ENCODE data around the gene DYNC2H1.

- TF ChIP-seq, protein P1, sequence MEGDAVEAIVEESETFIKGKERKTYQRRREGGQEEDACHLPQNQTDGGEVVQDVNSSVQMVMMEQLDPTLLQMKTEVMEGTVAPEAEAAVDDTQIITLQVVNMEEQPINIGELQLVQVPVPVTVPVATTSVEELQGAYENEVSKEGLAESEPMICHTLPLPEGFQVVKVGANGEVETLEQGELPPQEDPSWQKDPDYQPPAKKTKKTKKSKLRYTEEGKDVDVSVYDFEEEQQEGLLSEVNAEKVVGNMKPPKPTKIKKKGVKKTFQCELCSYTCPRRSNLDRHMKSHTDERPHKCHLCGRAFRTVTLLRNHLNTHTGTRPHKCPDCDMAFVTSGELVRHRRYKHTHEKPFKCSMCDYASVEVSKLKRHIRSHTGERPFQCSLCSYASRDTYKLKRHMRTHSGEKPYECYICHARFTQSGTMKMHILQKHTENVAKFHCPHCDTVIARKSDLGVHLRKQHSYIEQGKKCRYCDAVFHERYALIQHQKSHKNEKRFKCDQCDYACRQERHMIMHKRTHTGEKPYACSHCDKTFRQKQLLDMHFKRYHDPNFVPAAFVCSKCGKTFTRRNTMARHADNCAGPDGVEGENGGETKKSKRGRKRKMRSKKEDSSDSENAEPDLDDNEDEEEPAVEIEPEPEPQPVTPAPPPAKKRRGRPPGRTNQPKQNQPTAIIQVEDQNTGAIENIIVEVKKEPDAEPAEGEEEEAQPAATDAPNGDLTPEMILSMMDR (conservative IDR thresholded peaks at IDR 0.05 in 1 of 2, IDR thresholded peaks at IDR 0.05 in 1 of 2; ENCODE audit: low read depth in 1 of 2, low read length in 2 of 2): no peak
- no peak for TF ChIP-seq EZH2 (IDR thresholded peaks at IDR 0.05; ENCODE audit: low read length, missing control alignments)
Measured at GRCh38 chr11:103175461-103176129, 66.4 kb downstream of the DYNC2H1 start.

Data from fibroblast of lung (primary cell).